Kidney epithelial cell (primary cell): ENCODE measurements around the gene EAF2. TPM values are rescaled to one million over a fixed set of nuclear protein-coding genes. Genes with fewer than 3 reads are reported as not detected.
"Not testable (repeated sequence)": the region's sequence is repeated elsewhere in the genome, so short reads cannot be mapped to it uniquely, and the experiment has no call there.

Experiments
- DNase-seq: peaks from one replicate; pipeline ENCODE4 v3.0.0-alpha.2; 2010; ENCODE audit warnings: low read depth
- H3K27me3 ChIP-seq: 2 replicates; pipeline ENCODE4 v1.6.0; 2011; ENCODE audit warnings: low read length; ENCODE audit not compliant: control insufficient read depth, insufficient read depth
- H3K36me3 ChIP-seq: 2 replicates; pipeline ENCODE4 v1.5.1; 2011; ENCODE audit warnings: low read length; ENCODE audit not compliant: control insufficient read depth, insufficient read depth
- H3K4me3 ChIP-seq: 2 replicates; pipeline ENCODE4 v1.5.1; 2011; ENCODE audit warnings: low read depth, mild to moderate bottlenecking, control low read depth, low read length
- total RNA-seq: library from RNA; depleted of rRNA; stranded (reverse); fragments of >200 nt; gene quantifications from 2 replicates; pipeline ENCODE4 v1.2.3, GENCODE V29; 2015
- TF ChIP-seq, protein P1 (sequence below): IDR thresholded peaks from 2 replicates; pipeline ENCODE4 v1.5.1; 2011; ENCODE audit warnings: mild to moderate bottlenecking, moderate library complexity, low read length, control low read depth, inconsistent platforms; ENCODE audit not compliant: insufficient read depth, poor library complexity, severe bottlenecking

The EAF2 gene
- total RNA-seq, 1 donor from 2014 or later: 1.1 TPM

DNA sequence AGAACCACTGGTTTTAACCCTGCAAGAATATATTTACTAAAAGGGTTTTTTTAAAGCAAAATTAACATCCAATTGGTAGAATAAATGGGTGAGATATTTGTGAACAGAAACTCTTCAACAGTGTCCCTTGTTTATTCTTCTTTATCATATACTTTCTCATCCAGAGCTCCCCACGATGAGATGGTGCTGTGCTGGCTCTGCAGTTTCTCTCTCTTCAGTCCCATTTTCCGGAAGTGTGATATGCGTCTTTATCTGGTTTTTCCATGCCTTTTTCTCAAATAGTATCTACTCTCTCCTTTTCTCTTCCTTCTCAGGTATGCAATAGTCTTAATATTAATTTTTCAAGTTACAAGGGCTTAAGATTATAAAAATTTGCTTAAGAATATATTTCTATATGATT is 1.5 kb downstream of the EAF2 start:
- no peak for DNase-seq
- Histone ChIP-seq H3K27me3 (no peaks in the 10 kb centered on the region), H3K4me3 (no peak overlapping the region), H3K36me3 (no peaks in the 10 kb centered on the region)
- TF ChIP-seq, protein P1, sequence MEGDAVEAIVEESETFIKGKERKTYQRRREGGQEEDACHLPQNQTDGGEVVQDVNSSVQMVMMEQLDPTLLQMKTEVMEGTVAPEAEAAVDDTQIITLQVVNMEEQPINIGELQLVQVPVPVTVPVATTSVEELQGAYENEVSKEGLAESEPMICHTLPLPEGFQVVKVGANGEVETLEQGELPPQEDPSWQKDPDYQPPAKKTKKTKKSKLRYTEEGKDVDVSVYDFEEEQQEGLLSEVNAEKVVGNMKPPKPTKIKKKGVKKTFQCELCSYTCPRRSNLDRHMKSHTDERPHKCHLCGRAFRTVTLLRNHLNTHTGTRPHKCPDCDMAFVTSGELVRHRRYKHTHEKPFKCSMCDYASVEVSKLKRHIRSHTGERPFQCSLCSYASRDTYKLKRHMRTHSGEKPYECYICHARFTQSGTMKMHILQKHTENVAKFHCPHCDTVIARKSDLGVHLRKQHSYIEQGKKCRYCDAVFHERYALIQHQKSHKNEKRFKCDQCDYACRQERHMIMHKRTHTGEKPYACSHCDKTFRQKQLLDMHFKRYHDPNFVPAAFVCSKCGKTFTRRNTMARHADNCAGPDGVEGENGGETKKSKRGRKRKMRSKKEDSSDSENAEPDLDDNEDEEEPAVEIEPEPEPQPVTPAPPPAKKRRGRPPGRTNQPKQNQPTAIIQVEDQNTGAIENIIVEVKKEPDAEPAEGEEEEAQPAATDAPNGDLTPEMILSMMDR: no peak

DNA sequence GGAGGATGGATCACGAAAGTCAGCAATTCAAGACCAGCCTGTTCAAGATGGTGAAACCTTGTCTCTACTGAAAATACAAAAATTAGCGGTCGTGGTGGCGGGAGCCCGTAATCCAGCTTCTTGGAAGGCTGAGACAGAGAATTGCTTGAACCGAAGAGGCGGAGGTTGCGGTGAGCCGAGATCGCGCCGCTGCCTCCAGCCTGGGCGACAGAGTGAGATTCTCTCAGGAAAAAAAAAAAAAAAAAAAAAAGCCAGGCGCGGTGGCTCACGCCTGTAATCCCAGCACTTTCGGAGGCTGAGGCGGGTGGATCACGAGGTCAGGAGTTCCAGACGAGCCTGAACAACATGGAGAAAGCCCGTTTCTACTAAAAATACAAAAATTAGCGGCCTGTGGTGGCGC is 5.0 kb downstream of the EAF2 start:
- no peak for DNase-seq
- no peak overlapping the region for H3K4me3 ChIP-seq
- no peaks in the 10 kb centered on the region for H3K27me3 ChIP-seq
- TF ChIP-seq, protein P1: no peak
- no peaks in the 10 kb centered on the region for H3K36me3 ChIP-seq

DNA sequence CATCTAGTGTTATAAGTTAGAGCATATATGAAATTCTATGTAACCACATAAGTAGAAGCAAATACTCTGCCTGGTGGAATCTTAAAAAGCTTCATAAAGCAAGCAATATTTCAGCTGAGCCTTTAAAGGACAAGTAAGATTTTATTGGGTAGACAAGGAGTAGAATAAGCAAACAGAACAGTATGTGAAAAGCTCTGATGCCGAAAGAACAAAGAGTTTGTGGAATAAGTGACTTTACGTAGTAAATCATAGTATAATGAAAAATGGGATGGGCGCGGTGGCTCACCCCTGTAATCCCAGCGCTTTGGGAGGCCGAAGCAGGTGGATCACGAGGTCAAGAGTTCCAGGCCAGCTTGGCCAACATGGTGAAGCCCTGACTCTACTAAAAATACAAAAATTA is 9.9 kb downstream of the EAF2 start:
- H3K36me3 ChIP-seq: no peaks in the 10 kb centered on the region
- no peaks in the 10 kb centered on the region for H3K27me3 ChIP-seq
- TF ChIP-seq, protein P1: no peak
- no peak overlapping the region for H3K4me3 ChIP-seq
- DNase-seq: no peak

DNA sequence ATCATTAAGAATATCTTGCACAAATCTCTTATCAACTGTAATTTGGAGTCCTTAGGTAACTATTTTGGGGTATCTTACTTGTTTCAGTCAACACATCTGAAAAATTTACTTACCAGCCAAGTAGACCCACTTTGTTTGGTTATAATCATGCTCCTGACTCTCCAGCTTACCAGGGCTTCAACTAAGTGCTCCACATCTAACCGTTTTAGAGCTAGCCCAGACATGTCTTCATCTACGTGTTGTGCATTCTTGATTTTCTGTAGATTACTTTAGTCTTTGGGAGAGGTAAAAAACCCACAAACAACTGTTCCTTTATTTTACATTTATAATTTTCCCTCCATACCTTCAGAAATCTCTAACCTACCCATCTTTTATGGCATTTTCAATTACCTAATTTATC is 17.2 kb downstream of the EAF2 start:
- TF ChIP-seq, protein P1: no peak
- Histone ChIP-seq H3K36me3 (no peaks in the 10 kb centered on the region), H3K27me3 (no peaks in the 10 kb centered on the region), H3K4me3 (no peak overlapping the region)
- DNase-seq: no peak

DNA sequence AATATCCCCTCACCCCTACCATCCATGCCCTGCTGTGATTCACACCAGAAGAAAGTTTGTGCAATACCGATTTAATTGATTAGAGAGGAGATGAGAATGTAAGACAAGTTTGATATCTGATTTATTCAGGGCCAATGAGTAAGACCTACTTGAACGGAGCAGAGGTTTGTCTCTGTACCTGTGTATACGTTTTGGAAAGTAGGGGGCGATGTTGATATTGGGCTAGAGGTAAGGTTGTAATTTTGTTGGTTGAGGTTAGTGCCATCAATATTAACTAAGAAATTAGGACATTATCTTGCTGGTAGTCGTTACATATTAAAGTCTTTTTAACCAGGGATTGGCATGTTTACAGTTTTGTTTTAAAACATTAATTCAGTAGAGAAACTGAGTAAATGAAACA is 20.5 kb downstream of the EAF2 start:
- DNase-seq: no peak
- no peaks in the 10 kb centered on the region for H3K27me3 ChIP-seq
- TF ChIP-seq, protein P1: peak; percentile 32
- no peaks in the 10 kb centered on the region for H3K36me3 ChIP-seq
- H3K4me3 ChIP-seq: no peak overlapping the region

DNA sequence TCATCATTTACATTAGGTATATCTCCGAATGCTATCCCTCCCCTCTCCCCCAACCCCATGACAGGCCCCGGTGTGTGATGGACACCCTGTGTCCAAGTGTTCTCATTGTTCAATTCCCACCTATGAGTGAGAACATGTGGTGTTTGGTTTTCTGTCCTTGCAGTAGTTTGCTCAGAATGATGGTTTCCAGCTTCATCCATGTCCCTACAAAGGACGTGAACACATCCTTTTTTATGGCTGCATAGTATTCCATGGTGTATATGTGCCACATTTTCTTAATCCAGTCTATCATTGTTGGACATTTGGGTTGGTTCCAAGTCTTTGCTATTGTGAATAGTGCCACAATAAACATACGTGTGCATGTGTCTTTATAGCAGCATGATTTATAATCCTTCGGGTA is 22.8 kb downstream of the EAF2 start:
- H3K36me3 ChIP-seq, H3K27me3 ChIP-seq, DNase-seq, H3K4me3 ChIP-seq: not testable (repeated sequence)

DNA sequence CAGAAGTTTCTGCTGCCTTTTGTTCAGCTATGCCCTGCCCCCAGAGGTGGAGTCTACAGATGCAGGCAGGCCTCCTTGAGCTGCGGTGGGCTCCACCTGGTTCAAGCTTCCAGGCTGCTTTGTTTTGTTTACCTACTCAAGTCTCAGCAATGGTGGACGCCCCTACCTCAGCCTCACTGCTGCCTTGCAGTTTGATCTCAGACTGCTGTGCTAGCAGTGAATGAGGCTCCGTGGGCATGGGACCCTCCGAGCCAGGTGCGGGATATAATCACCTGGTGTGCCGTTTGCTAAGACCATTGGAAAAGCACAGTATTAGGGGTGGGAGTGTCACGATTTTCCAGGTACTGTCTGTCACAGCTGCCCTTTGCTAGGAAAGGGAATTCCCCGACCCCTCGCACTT is 28.2 kb downstream of the EAF2 start:
- H3K4me3 ChIP-seq, H3K27me3 ChIP-seq, DNase-seq, H3K36me3 ChIP-seq: not testable (repeated sequence)
